Measurements from ENCODE around the gene F12. TPM values are rescaled to one million over a fixed set of nuclear protein-coding genes. Genes with fewer than 3 reads are reported as not detected.

The F12 gene
- polyA plus RNA-seq, 3 donors: 1.4 to 5.5 (median 1.5) TPM

- H3K36me3 ChIP-seq (replicated peaks in 1 of 2; ENCODE audit: control insufficient read depth in 1 of 2, insufficient read depth in 2 of 2, low read length in 2 of 2): no peaks in the 10 kb centered on the region
- Mint-ChIP-seq H3K27me3 (ENCODE audit: low read depth in 3 of 3) (peaks cover 35 to 47% (median 43%) of the 10 kb centered on the region in 3 donors), H3K36me3 (peaks cover 8% of the 10 kb centered on the region in 2 donors), H3K4me3 (peak overlapping the region; percentile 51 to 53), H3K9me3 (peaks cover 0 to 17% (median 5%) of the 10 kb centered on the region in 7 donors), H3K4me1 (peaks cover 42% of the 10 kb centered on the region), H3K27ac (peak overlapping the region in 6 of 7 donors; percentile 80 to 90 (median 86))
- peak overlapping the region; percentile 89 for H3K4me2 ChIP-seq (replicated peaks; ENCODE audit: extremely low read depth, low read length, poor library complexity, severe bottlenecking)
- peaks cover 11% of the 10 kb centered on the region for H4K20me1 ChIP-seq (ENCODE audit: insufficient read depth, low read length)
- peak in 2 of 3 donors; percentile 47 to 69 for DNase-seq
- no CpG with 5 or more reads among the region's 2 CpGs for WGBS (ENCODE audit: insufficient coverage)
- peak overlapping the region; percentile 43 to 51 for H3K27ac ChIP-seq (ENCODE audit: low read depth in 1 of 2, low read length in 2 of 2)
- peak overlapping the region; percentile 16 for H3K9ac ChIP-seq (ENCODE audit: insufficient read depth, low read length, poor library complexity, severe bottlenecking)
- peaks cover 26 to 33% of the 10 kb centered on the region in 2 donors for H3K27me3 ChIP-seq (ENCODE audit: control insufficient read depth in 2 of 2, insufficient read depth in 2 of 2, low read length in 2 of 2)
- peaks cover 45 to 48% of the 10 kb centered on the region in 2 donors for H3K4me1 ChIP-seq (ENCODE audit: control insufficient read depth in 1 of 2, insufficient read depth in 2 of 2, low read length in 2 of 2)
- no peak for TF ChIP-seq CTCF (IDR thresholded peaks at IDR 0.05)
- no peak overlapping the region for H2AFZ ChIP-seq (ENCODE audit: insufficient read depth, low read depth, low read length, poor library complexity, severe bottlenecking)
- H3K9me3 ChIP-seq (replicated peaks in 1 of 2; ENCODE audit: control insufficient read depth in 1 of 2, insufficient read depth in 1 of 2, low read length in 2 of 2): peaks cover 0 to 12% of the 10 kb centered on the region in 2 donors
- H3K4me3 ChIP-seq (replicated peaks in 1 of 3; ENCODE audit: low read depth in 2 of 3, low read length in 3 of 3): peak overlapping the region in 1 of 3 experiments; percentile 38
- intact Hi-C loops (cut with micrococcal nuclease): loop anchor here (2.0 kb wide), 3 partner anchors 13 to 49 kb away; no protein-coding TSS in a partner anchor
- no peaks in the 10 kb centered on the region for H3K79me2 ChIP-seq (ENCODE audit: insufficient read depth, low read length)
Measured at GRCh38 chr5:177405312-177405711, 4.1 kb downstream of the F12 start.

- WGBS (ENCODE audit: insufficient coverage): 49% methylated on average over 12 of the region's 16 CpGs
- Mint-ChIP-seq H3K9me3 (peaks cover 0 to 17% (median 5%) of the 10 kb centered on the region in 7 donors), H3K27me3 (ENCODE audit: low read depth in 3 of 3) (peaks cover 38 to 53% (median 49%) of the 10 kb centered on the region in 3 donors), H3K27ac (peak overlapping the region in 6 of 7 donors; percentile 32 to 89 (median 82)), H3K4me3 (peak overlapping the region; percentile 72 to 74), H3K36me3 (peaks cover 8% of the 10 kb centered on the region in 2 donors), H3K4me1 (peaks cover 42% of the 10 kb centered on the region)
- Histone ChIP-seq H3K27me3 (ENCODE audit: control insufficient read depth in 2 of 2, insufficient read depth in 2 of 2, low read length in 2 of 2) (peaks cover 26 to 38% of the 10 kb centered on the region in 2 donors), H3K4me1 (ENCODE audit: control insufficient read depth in 1 of 2, insufficient read depth in 2 of 2, low read length in 2 of 2) (peaks cover 45 to 46% of the 10 kb centered on the region in 2 donors), H3K79me2 (ENCODE audit: insufficient read depth, low read length) (no peaks in the 10 kb centered on the region), H3K9ac (ENCODE audit: insufficient read depth, low read length, poor library complexity, severe bottlenecking) (peak overlapping the region; percentile 58), H2AFZ (ENCODE audit: insufficient read depth, low read depth, low read length, poor library complexity, severe bottlenecking) (peak overlapping the region; percentile 81), H3K9me3 (replicated peaks in 1 of 2; ENCODE audit: control insufficient read depth in 1 of 2, insufficient read depth in 1 of 2, low read length in 2 of 2) (peaks cover 0 to 12% of the 10 kb centered on the region in 2 donors), H3K36me3 (replicated peaks in 1 of 2; ENCODE audit: control insufficient read depth in 1 of 2, insufficient read depth in 2 of 2, low read length in 2 of 2) (no peaks in the 10 kb centered on the region), H3K4me3 (replicated peaks in 1 of 3; ENCODE audit: low read depth in 2 of 3, low read length in 3 of 3) (peak overlapping the region in 1 of 3 experiments; percentile 74), H4K20me1 (ENCODE audit: insufficient read depth, low read length) (peaks cover 11% of the 10 kb centered on the region), H3K4me2 (replicated peaks; ENCODE audit: extremely low read depth, low read length, poor library complexity, severe bottlenecking) (peak overlapping the region; percentile 89), H3K27ac (ENCODE audit: low read depth in 1 of 2, low read length in 2 of 2) (no peak overlapping the region)
- intact Hi-C loops (cut with micrococcal nuclease): loop anchor here (1.0 to 5.0 kb wide), 5 partner anchors 14 to 93 kb away; partner anchors contain the start of gene PDLIM7 (in 1 of the 2)
- no peak for DNase-seq
- TF ChIP-seq CTCF (IDR thresholded peaks at IDR 0.05): no peak
Measured at GRCh38 chr5:177404641-177405179, 4.7 kb downstream of the F12 start.
